Activated CD8-positive, alpha-beta T cell treated with anti-CD3 and anti-CD28 coated beads for 36 hours (primary cell): Measurements from ENCODE around the gene ALKBH3. TPM values are rescaled to one million over a fixed set of nuclear protein-coding genes. Genes with fewer than 3 reads are reported as not detected.

Experiments
- ATAC-seq: fragments of 200-7000 bp; cut with Tn5 transposase; one replicate; pipeline ENCODE4 v1.10.0; 2021; ENCODE audit warnings: mild to moderate bottlenecking, moderate library complexity
- CTCF ChIA-PET: fragments of 350-600 bp; sonication (Branson Sonifier 250); formaldehyde crosslinking; loops from one replicate; lab custom pipeline; 2021; ENCODE audit warnings: antibody characterized with exemption; lab: Charles Lee
- POLR2A ChIA-PET: fragments of 350-600 bp; sonication (Branson Sonifier 250); formaldehyde crosslinking; loops from one replicate; lab custom pipeline; 2021; ENCODE audit warnings: antibody characterized with exemption; lab: Charles Lee
- DNase-seq: peaks from one replicate; pipeline ENCODE4 v3.0.0-alpha.2; 2020
- H3K27ac Mint-ChIP-seq: one replicate; pipeline ENCODE4 v1.8.0; 2021; ENCODE audit warnings: mild to moderate bottlenecking, mixed read lengths
- H3K27me3 Mint-ChIP-seq: one replicate; pipeline ENCODE4 v1.8.0; 2021; ENCODE audit warnings: mixed read lengths
- H3K36me3 Mint-ChIP-seq: one replicate; pipeline ENCODE4 v1.8.0; 2021; ENCODE audit warnings: low read depth, mixed read lengths
- H3K4me1 Mint-ChIP-seq: one replicate; pipeline ENCODE4 v1.8.0; 2021; ENCODE audit warnings: low read depth, mixed read lengths
- H3K4me3 Mint-ChIP-seq: one replicate; pipeline ENCODE4 v1.8.0; 2021; ENCODE audit warnings: mild to moderate bottlenecking, moderate library complexity, mixed read lengths
- H3K9me3 Mint-ChIP-seq: one replicate; pipeline ENCODE4 v1.8.0; 2021; ENCODE audit warnings: mixed read lengths
- CTCF ChIP-seq: fragments of 200-600 bp; IDR thresholded peaks from one replicate; pipeline ENCODE4 v1.8.0; 2022; ENCODE audit warnings: antibody characterized with exemption, mild to moderate bottlenecking
- intact Hi-C: fragments of 100-400 bp; cut with micrococcal nuclease; formaldehyde crosslinking; loops from one replicate; pipeline ENCODE4 v1.10.0; 2022
- total RNA-seq, 2 experiments: library from RNA; stranded (reverse); gene quantifications; one replicate each; pipeline ENCODE4 v1.2.3, GENCODE V29; 2021

The ALKBH3 gene
- total RNA-seq, 2 experiments from 2014 or later, result 40.1 to 48.4 TPM

- CTCF ChIA-PET, result interaction anchor here (1.9 kb wide), 1 partner anchor 25 kb away, joined by 5 read pairs; no protein-coding TSS in a partner anchor
- no peaks in the 10 kb centered on the region for H3K27me3 Mint-ChIP-seq
- H3K4me1 Mint-ChIP-seq, result peaks cover 14% of the 10 kb centered on the region
- H3K27ac Mint-ChIP-seq, result no peak overlapping the region
- intact Hi-C loops, result no loop called here
- no peaks in the 10 kb centered on the region for H3K9me3 Mint-ChIP-seq
- TF ChIP-seq CTCF, result no peak
- ATAC-seq (no peak), DNase-seq (no peak)
- POLR2A ChIA-PET, result interaction anchor here (1.2 to 1.9 kb wide), 3 partner anchors 12 to 27 kb away, joined by 3 to 6 read pairs (median 3); no protein-coding TSS in a partner anchor
- peaks cover 20% of the 10 kb centered on the region for H3K36me3 Mint-ChIP-seq
- H3K4me3 Mint-ChIP-seq, result no peak overlapping the region
Observed at GRCh38 chr11:43919852-43920597, 39.4 kb downstream of the ALKBH3 start.

GRCh38 chr11:43920598-43921419, 40.2 kb downstream of the ALKBH3 start:
- Mint-ChIP-seq H3K9me3 (no peaks in the 10 kb centered on the region), H3K27me3 (no peaks in the 10 kb centered on the region), H3K27ac (peak overlapping the region; percentile 28), H3K4me3 (no peak overlapping the region), H3K4me1 (peaks cover 14% of the 10 kb centered on the region), H3K36me3 (peaks cover 20% of the 10 kb centered on the region)
- peak; percentile 89 for ATAC-seq
- peak; percentile 37 for DNase-seq
- no peak for TF ChIP-seq CTCF
- intact Hi-C loops, result no loop called here
- ChIA-PET CTCF (interaction anchor here (1.5 kb wide), 1 partner anchor 31 kb away, joined by 5 read pairs; no protein-coding TSS in a partner anchor), POLR2A (interaction anchor here (0.8 to 1.9 kb wide), 3 partner anchors 13 to 44 kb away, joined by 3 to 6 read pairs (median 3); no protein-coding TSS in a partner anchor)

- H3K4me1 Mint-ChIP-seq, result peaks cover 14% of the 10 kb centered on the region
- ChIA-PET POLR2A (interaction anchor here (0.5 to 1.9 kb wide), 3 partner anchors 14 to 101 kb away, joined by 3 to 6 read pairs (median 3); no protein-coding TSS in a partner anchor), CTCF (interaction anchor here (1.5 kb wide), 1 partner anchor 32 kb away, joined by 5 read pairs; no protein-coding TSS in a partner anchor)
- DNase-seq, result no peak
- no peaks in the 10 kb centered on the region for H3K27me3 Mint-ChIP-seq
- intact Hi-C loops, result no loop called here
- no peak for TF ChIP-seq CTCF
- H3K36me3 Mint-ChIP-seq, result peaks cover 20% of the 10 kb centered on the region
- no peak overlapping the region for H3K27ac Mint-ChIP-seq
- ATAC-seq, result no peak
- H3K9me3 Mint-ChIP-seq, result no peaks in the 10 kb centered on the region
- H3K4me3 Mint-ChIP-seq, result no peak overlapping the region
Observed at GRCh38 chr11:43921561-43922294, 41.1 kb downstream of the ALKBH3 start.

- ATAC-seq (no peak), DNase-seq (no peak)
- ChIA-PET POLR2A (no interaction called here), CTCF (interaction anchor here (1.4 to 1.5 kb wide), 2 partner anchors 25 to 32 kb away, joined by 3 to 5 read pairs; no protein-coding TSS in a partner anchor)
- H3K4me1 Mint-ChIP-seq, result peaks cover 14% of the 10 kb centered on the region
- peaks cover 20% of the 10 kb centered on the region for H3K36me3 Mint-ChIP-seq
- H3K4me3 Mint-ChIP-seq, result no peak overlapping the region
- no peak for TF ChIP-seq CTCF
- no peak overlapping the region for H3K27ac Mint-ChIP-seq
- H3K27me3 Mint-ChIP-seq, result no peaks in the 10 kb centered on the region
- H3K9me3 Mint-ChIP-seq, result no peaks in the 10 kb centered on the region
- intact Hi-C loops, result no loop called here
Observed at GRCh38 chr11:43922295-43922648, 41.6 kb downstream of the ALKBH3 start.
